ENCODE data around the gene TULP1. TPM values are rescaled to one million over a fixed set of nuclear protein-coding genes. Genes with fewer than 3 reads are reported as not detected.

The TULP1 gene
- total and polyA plus RNA-seq, 2 of the 8 experiments (the other 6 are each of a cell fraction or from before 2014, with no cell fraction given): 3.2 to 6.8 TPM

DNA sequence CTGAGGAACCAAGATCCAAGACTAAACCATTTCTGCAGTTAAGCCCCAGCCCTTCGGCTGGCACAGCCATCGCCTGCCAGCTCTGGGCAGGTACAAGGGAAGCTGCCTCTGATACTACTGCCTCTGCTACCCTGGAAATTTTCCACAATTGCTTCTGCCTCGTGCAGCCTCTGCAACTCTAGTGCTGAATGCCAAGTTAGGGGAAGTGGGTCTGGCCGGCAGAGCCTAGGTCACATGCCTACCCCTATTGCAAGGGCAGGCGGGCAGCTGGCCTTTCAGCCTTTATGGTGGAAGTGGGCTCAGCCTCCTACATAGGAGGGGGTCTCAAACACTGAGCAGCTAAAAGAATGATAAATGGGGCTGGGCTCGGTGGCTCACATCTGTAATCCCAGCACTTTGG, 44.5 kb upstream of the TULP1 start:
- H3K9ac ChIP-seq (replicated peaks in 1 of 4; ENCODE audit: extremely low read depth in 1 of 4, low read depth in 3 of 4, low read length in 3 of 4): no peak overlapping the region
- no peak overlapping the region for H3K56ac ChIP-seq (replicated peaks; ENCODE audit: insufficient read length, low read depth, low read length)
- H4K8ac ChIP-seq (ENCODE audit: extremely low read depth, insufficient read depth, low read length): no peak overlapping the region
- FAIRE-seq (no peak), DNase-seq (ENCODE audit: low read depth in 1 of 2, low spot score in 2 of 2) (no peak)
- H2AK5ac ChIP-seq (ENCODE audit: low read depth, low read length): no peak overlapping the region
- no peak overlapping the region for H3K4me2 ChIP-seq (ENCODE audit: insufficient read depth in 1 of 2, low read depth in 2 of 2, low read length in 2 of 2)
- H2BK12ac ChIP-seq (ENCODE audit: low read depth, low read length): no peak overlapping the region
- no peak overlapping the region for H3K14ac ChIP-seq (ENCODE audit: insufficient read length)
- H3K23me2 ChIP-seq (ENCODE audit: low read depth, low read length): no peaks in the 10 kb centered on the region
- no peak overlapping the region for H4K5ac ChIP-seq (ENCODE audit: insufficient read length, low read depth, low read length)
- H2BK5ac ChIP-seq (ENCODE audit: low read depth, low read length): no peak overlapping the region
- no peaks in the 10 kb centered on the region for H3K27me3 ChIP-seq (replicated peaks in 1 of 4; ENCODE audit: control insufficient read depth in 3 of 4, extremely low read depth in 1 of 4, insufficient read depth in 3 of 4, low read length in 3 of 4)
- no peak overlapping the region for H4K91ac ChIP-seq (replicated peaks; ENCODE audit: insufficient read length, low read length)
- H3K27ac ChIP-seq (ENCODE audit: low read depth, low read length): no peak overlapping the region
- H3K79me1 ChIP-seq (ENCODE audit: low read depth, low read length): no peaks in the 10 kb centered on the region
- H3K36me3 ChIP-seq (ENCODE audit: control insufficient read depth in 2 of 4, insufficient read depth in 4 of 4, low read length in 3 of 4): no peaks in the 10 kb centered on the region
- peaks cover 0 to 2% (median 0%) of the 10 kb centered on the region in 4 experiments; a peak in 1 of 7 replicates for H3K4me1 ChIP-seq (replicated peaks in 1 of 4; ENCODE audit: control insufficient read depth in 3 of 4, insufficient read depth in 4 of 4, low read length in 3 of 4)
- 92% methylated on average over 6 of the region's 6 CpGs; no CpG with 5 or more reads in 1 of the 2 experiments for WGBS, 2 experiments (ENCODE audit: extremely low coverage in 1 of 2, insufficient coverage in 1 of 2, insufficient read length in 1 of 2, insufficient replicate concordance in 2 of 2, low coverage in 1 of 2, low lambda C conversion rate in 2 of 2, missing lambda C conversion rate in 1 of 2)
- H2BK20ac ChIP-seq (ENCODE audit: low read length): no peak overlapping the region
- H3K9me3 ChIP-seq (ENCODE audit: insufficient read depth in 2 of 2, low read depth in 1 of 2, low read length in 1 of 2): no peaks in the 10 kb centered on the region
- H2AFZ ChIP-seq (ENCODE audit: low read length): no peak overlapping the region
- H4K20me1 ChIP-seq (replicated peaks in 1 of 2; ENCODE audit: control insufficient read depth in 1 of 2, insufficient read depth in 2 of 2, low read length in 2 of 2): no peaks in the 10 kb centered on the region
- H3K79me2 ChIP-seq (ENCODE audit: control insufficient read depth in 1 of 2, insufficient read depth in 2 of 2, low read length in 2 of 2): no peaks in the 10 kb centered on the region
- ChIA-PET CTCF (ENCODE audit: partially characterized antibody) (interaction anchor here (1.2 to 24.0 kb wide), 3 partner anchors 9 to 28 kb away, joined by 4 to 521 read pairs (median 5); no protein-coding TSS in a partner anchor), POLR2A (ENCODE audit: partially characterized antibody) (interaction anchor here (1.0 to 1.1 kb wide), 2 partner anchors 46 to 160 kb away, joined by 3 read pairs; no protein-coding TSS in a partner anchor)
- no peak overlapping the region for H3K4ac ChIP-seq (replicated peaks; ENCODE audit: insufficient read length, low read depth, low read length)
- no peak overlapping the region for H3K23ac ChIP-seq (ENCODE audit: insufficient read length)
- H2BK15ac ChIP-seq (ENCODE audit: low read length): 0 out of 2 replicates have a peak overlapping the region, but pooled peaks have one; percentile 29
- no peak overlapping the region for H3K4me3 ChIP-seq (ENCODE audit: extremely low read depth in 1 of 4, insufficient read depth in 2 of 4, low read depth in 3 of 4, low read length in 4 of 4)
- H3K18ac ChIP-seq (ENCODE audit: extremely low read depth, low read length): no peak overlapping the region
- H2BK120ac ChIP-seq (replicated peaks; ENCODE audit: low read depth, low read length): no peak overlapping the region
- no peak for TF ChIP-seq SP2 (IDR thresholded peaks at IDR 0.05; ENCODE audit: low read length)
- no peak for TF ChIP-seq SRF (IDR thresholded peaks at IDR 0.05; ENCODE audit: low read depth, low read length)
- no peak for TF ChIP-seq KDM1A (IDR thresholded peaks at IDR 0.05; ENCODE audit: borderline replicate concordance, low read length)
- TF ChIP-seq TCF12 (IDR thresholded peaks at IDR 0.05; ENCODE audit: low read depth, low read length): no peak
- no peak for TF ChIP-seq CHD2 (IDR thresholded peaks at IDR 0.05; ENCODE audit: low read length)
- TF ChIP-seq SIX5 (IDR thresholded peaks at IDR 0.05; ENCODE audit: low read depth, low read length): no peak
- TF ChIP-seq CEBPB (IDR thresholded peaks at IDR 0.05; ENCODE audit: low read depth, low read length): no peak
- TF ChIP-seq KDM5A (IDR thresholded peaks at IDR 0.05; ENCODE audit: low read length): no peak
- no peak for TF ChIP-seq EGR1 (IDR thresholded peaks at IDR 0.05; ENCODE audit: borderline replicate concordance, low read depth, low read length)
- no peak for TF ChIP-seq POLR2A (IDR thresholded peaks at IDR 0.05; ENCODE audit: control extremely low read depth in 1 of 2, low read depth in 2 of 2, low read length in 2 of 2)
- TF ChIP-seq JUN (IDR thresholded peaks at IDR 0.05; ENCODE audit: low read depth, low read length): no peak
- TF ChIP-seq TBP (IDR thresholded peaks at IDR 0.05; ENCODE audit: low read depth, low read length): no peak
- TF ChIP-seq FOSL1 (IDR thresholded peaks at IDR 0.05; ENCODE audit: insufficient read depth, low read depth, low read length): no peak
- no peak for TF ChIP-seq RBBP5 (IDR thresholded peaks at IDR 0.05; ENCODE audit: borderline replicate concordance, low read depth, low read length)
- no peak for TF ChIP-seq POLR2AphosphoS5 (IDR thresholded peaks at IDR 0.05; ENCODE audit: low read depth, low read length)
